ENCODE data around the gene MT1H. TPM values are rescaled to one million over a fixed set of nuclear protein-coding genes. Genes with fewer than 3 reads are reported as not detected.

Gene MT1H
- total RNA-seq, 1 donor from 2014 or later = not detected

Other genes starting within 250 kb of the MT1H start
- gene AMFR, start 244.3 kb upstream of the MT1H start, total RNA-seq = 50.6 and 52.3 TPM in 2 replicates
- gene NUDT21, start 218.5 kb upstream of the MT1H start, total RNA-seq = 282 and 297 TPM in 2 replicates
- gene OGFOD1, start 218.3 kb upstream of the MT1H start, total RNA-seq = 87.0 and 89.2 TPM in 2 replicates
- gene BBS2, start 149.8 kb upstream of the MT1H start, total RNA-seq = 8.5 and 10.9 TPM in 2 replicates
- not detected in 2 replicates for gene MT4, start 104.7 kb upstream of the MT1H start, total RNA-seq
- gene MT3, start 80.3 kb upstream of the MT1H start, total RNA-seq = 5.9 and 9.3 TPM in 2 replicates
- gene MT2A, start 61.2 kb upstream of the MT1H start, total RNA-seq = 465 TPM in 2 replicates
- 136 and 152 TPM in 2 replicates for gene MT1E, start 44.0 kb upstream of the MT1H start, total RNA-seq
- not detected in 2 replicates for gene MT1M, start 37.2 kb upstream of the MT1H start, total RNA-seq
- gene MT1A, start 31.1 kb upstream of the MT1H start, total RNA-seq = 1.8 and 2.1 TPM in 2 replicates
- gene MT1B, start 17.9 kb upstream of the MT1H start, total RNA-seq = not detected in 2 replicates
- 4.2 and 6.7 TPM in 2 replicates for gene MT1F, start 11.9 kb upstream of the MT1H start, total RNA-seq
- 24.5 and 32.2 TPM in 2 replicates for gene MT1G, start 1.7 kb upstream of the MT1H start, total RNA-seq
- gene MT1X, start 12.7 kb downstream of the MT1H start, total RNA-seq = 62.7 and 66.9 TPM in 2 replicates
- gene NUP93, start 60.3 kb downstream of the MT1H start, total RNA-seq = 162 and 168 TPM in 2 replicates
- gene SLC12A3, start 195.4 kb downstream of the MT1H start, total RNA-seq = not detected in 2 replicates

All from activated CD4-positive, alpha-beta T cell treated with anti-CD3 and anti-CD28 coated beads, Interleukin-2, amount 10 ng/mL, durations not matched to agents 24 days and 14 days (primary cell).